GM12875 (cell line): Measurements from ENCODE around the gene RNF182.

ENCODE experiments used
- H3K4me3 ChIP-seq: one replicate; pipeline ENCODE4 v1.5.1; 2011; ENCODE audit warnings: low read depth, low read length, control low read depth
- CTCF ChIP-seq: IDR thresholded peaks from 2 replicates; pipeline ENCODE4 v1.5.1; 2011; ENCODE audit warnings: low read depth, mild to moderate bottlenecking, control low read depth, inconsistent platforms, low read length, moderate library complexity, borderline replicate concordance; ENCODE audit not compliant: insufficient read depth

The RNF182 gene

GRCh38 chr6:14021449-14021848, 96.7 kb downstream of the RNF182 start:
- no peak overlapping the region for H3K4me3 ChIP-seq
- TF ChIP-seq CTCF: no peak

- no peak for TF ChIP-seq CTCF
- no peak overlapping the region for H3K4me3 ChIP-seq
These were observed 97.9 kb downstream of the RNF182 start for GRCh38 chr6:14022673-14023072.

- H3K4me3 ChIP-seq: no peak overlapping the region
- no peak for TF ChIP-seq CTCF
These were observed 99.1 kb downstream of the RNF182 start for GRCh38 chr6:14023855-14024254.

GRCh38 chr6:14025160-14025559, 100.4 kb downstream of the RNF182 start:
- TF ChIP-seq CTCF: no peak

GRCh38 chr6:14026831-14027539, 102.2 kb downstream of the RNF182 start:
- no peak overlapping the region for H3K4me3 ChIP-seq
- TF ChIP-seq CTCF: no peak

More at GRCh38 chr6:14025160-14025559, 100.4 kb downstream of the RNF182 start:
- no peak overlapping the region for H3K4me3 ChIP-seq

- no peak overlapping the region for H3K4me3 ChIP-seq
- TF ChIP-seq CTCF: no peak
These were observed 103.9 kb downstream of the RNF182 start for GRCh38 chr6:14028631-14029030.

- H3K4me3 ChIP-seq: no peak overlapping the region
- no peak for TF ChIP-seq CTCF
These were observed 104.9 kb downstream of the RNF182 start for GRCh38 chr6:14029605-14030004.
